Activated CD4-positive, CD25-positive, alpha-beta regulatory T cell treated with anti-CD3 and anti-CD28 coated beads, Interleukin-2, amount 50 U/mL, for 72 hours (primary cell): Measurements from ENCODE around the gene MTHFD2L.
"Not testable (repeated sequence)": the region's sequence is repeated elsewhere in the genome, so short reads cannot be mapped to it uniquely, and the experiment has no call there.

Experiments used
- DNase-seq: peaks from one replicate; pipeline ENCODE4 v3.0.0; 2021

The MTHFD2L gene

GRCh38 chr4:74314329-74314728, 156.4 kb downstream of the MTHFD2L start:
- no peak for DNase-seq

GRCh38 chr4:74314944-74315343, 157.0 kb downstream of the MTHFD2L start:
- DNase-seq, result no peak

GRCh38 chr4:74315376-74315775, 157.5 kb downstream of the MTHFD2L start:
- DNase-seq, result no peak

- no peak for DNase-seq
These were observed 158.5 kb downstream of the MTHFD2L start for GRCh38 chr4:74316397-74316796.

GRCh38 chr4:74317616-74318246, 159.8 kb downstream of the MTHFD2L start:
- DNase-seq, result no peak

GRCh38 chr4:74318276-74318675, 160.4 kb downstream of the MTHFD2L start:
- no peak for DNase-seq

- no peak for DNase-seq
These were observed 161.6 kb downstream of the MTHFD2L start for GRCh38 chr4:74319470-74319869.

GRCh38 chr4:74320559-74321118, 162.7 kb downstream of the MTHFD2L start:
- no peak for DNase-seq

GRCh38 chr4:74322301-74322700, 164.4 kb downstream of the MTHFD2L start:
- no peak for DNase-seq

- DNase-seq, result no peak
These were observed 165.7 kb downstream of the MTHFD2L start for GRCh38 chr4:74323663-74324062.

GRCh38 chr4:74324262-74324661, 166.3 kb downstream of the MTHFD2L start:
- no peak for DNase-seq

GRCh38 chr4:74325886-74326285, 168.0 kb downstream of the MTHFD2L start:
- no peak for DNase-seq

GRCh38 chr4:74327762-74328161, 169.8 kb downstream of the MTHFD2L start:
- no peak for DNase-seq

GRCh38 chr4:74328501-74328900, 170.6 kb downstream of the MTHFD2L start:
- no peak for DNase-seq

- no peak for DNase-seq
These were observed 171.4 kb downstream of the MTHFD2L start for GRCh38 chr4:74329307-74329706.

GRCh38 chr4:74330295-74330750, 172.4 kb downstream of the MTHFD2L start:
- no peak for DNase-seq

GRCh38 chr4:74331252-74331651, 173.3 kb downstream of the MTHFD2L start:
- no peak for DNase-seq

- DNase-seq, result no peak
These were observed 174.0 kb downstream of the MTHFD2L start for GRCh38 chr4:74331944-74332343.

- no peak for DNase-seq
These were observed 176.7 kb downstream of the MTHFD2L start for GRCh38 chr4:74334636-74335035.

- no peak for DNase-seq
These were observed 177.6 kb downstream of the MTHFD2L start for GRCh38 chr4:74335341-74336021.

- DNase-seq, result no peak
These were observed 180.9 kb downstream of the MTHFD2L start for GRCh38 chr4:74338792-74339333.

GRCh38 chr4:74339501-74339900, 181.6 kb downstream of the MTHFD2L start:
- no peak for DNase-seq

GRCh38 chr4:74340421-74340820, 182.5 kb downstream of the MTHFD2L start:
- DNase-seq, result not testable (repeated sequence)

GRCh38 chr4:74344031-74344430, 186.1 kb downstream of the MTHFD2L start:
- no peak for DNase-seq
